ENCODE measurements around the gene LASP1NB.
"Not testable (repeated sequence)": the region's sequence is repeated elsewhere in the genome, so short reads cannot be mapped to it uniquely, and the experiment has no call there.

The LASP1NB gene

GRCh38 chr17:38918916-38919315 is 6.5 kb upstream of the LASP1NB start:
- DNase-seq, result no peak

- no peak for DNase-seq
Measured at GRCh38 chr17:38919316-38920078, 5.9 kb upstream of the LASP1NB start.

DNA sequence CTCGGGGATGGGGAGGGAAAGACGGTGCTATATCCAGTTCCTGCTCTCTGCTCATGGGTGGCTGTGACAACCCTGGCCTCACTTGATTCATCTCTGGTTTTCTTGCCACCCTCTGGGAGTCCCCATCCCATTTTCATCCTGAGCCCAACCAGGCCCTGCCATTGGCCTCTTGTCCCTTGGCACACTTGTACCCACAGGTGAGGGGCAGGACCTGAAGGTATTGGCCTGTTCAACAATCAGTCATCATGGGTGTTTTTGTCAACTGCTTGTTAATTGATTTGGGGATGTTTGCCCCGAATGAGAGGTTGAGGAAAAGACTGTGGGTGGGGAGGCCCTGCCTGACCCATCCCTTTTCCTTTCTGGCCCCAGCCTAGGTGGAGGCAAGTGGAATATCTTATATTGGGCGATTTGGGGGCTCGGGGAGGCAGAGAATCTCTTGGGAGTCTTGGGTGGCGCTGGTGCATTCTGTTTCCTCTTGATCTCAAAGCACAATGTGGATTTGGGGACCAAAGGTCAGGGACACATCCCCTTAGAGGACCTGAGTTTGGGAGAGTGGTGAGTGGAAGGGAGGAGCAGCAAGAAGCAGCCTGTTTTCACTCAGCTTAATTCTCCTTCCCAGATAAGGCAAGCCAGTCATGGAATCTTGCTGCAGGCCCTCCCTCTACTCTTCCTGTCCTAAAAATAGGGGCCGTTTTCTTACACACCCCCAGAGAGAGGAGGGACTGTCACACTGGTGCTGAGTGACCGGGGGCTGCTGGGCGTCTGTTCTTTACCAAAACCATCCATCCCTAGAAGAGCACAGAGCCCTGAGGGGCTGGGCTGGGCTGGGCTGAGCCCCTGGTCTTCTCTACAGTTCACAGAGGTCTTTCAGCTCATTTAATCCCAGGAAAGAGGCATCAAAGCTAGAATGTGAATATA is 4.8 kb upstream of the LASP1NB start:
- DNase-seq, result no peak

- no peak for DNase-seq
Measured at GRCh38 chr17:38921756-38922411, 3.5 kb upstream of the LASP1NB start.

- no peak for DNase-seq
Measured at GRCh38 chr17:38922538-38923297, 2.7 kb upstream of the LASP1NB start.

GRCh38 chr17:38926293-38927070 is 1.1 kb downstream of the LASP1NB start:
- DNase-seq, result no peak

DNA sequence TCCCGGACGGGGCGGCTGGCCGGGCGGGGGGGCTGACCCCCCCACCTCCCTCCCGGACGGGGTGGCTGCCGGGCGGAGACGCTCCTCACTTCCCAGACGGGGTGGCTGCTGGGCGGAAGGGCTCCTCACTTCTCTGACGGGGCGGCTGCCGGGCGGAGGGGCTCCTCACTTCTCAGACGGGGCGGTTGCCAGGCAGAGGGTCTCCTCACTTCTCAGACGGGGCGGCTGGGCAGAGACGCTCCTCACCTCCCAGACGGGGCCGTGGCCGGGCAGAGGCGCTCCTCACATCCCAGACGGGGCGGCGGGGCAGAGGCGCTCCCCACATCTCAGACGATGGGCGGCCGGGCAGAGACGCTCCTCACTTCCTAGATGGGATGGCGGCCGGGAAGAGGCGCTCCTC is 5.4 kb downstream of the LASP1NB start:
- not testable (repeated sequence) for DNase-seq

GRCh38 chr17:38933962-38934361 is 8.5 kb downstream of the LASP1NB start:
- not testable (repeated sequence) for DNase-seq

- no peak for DNase-seq
Measured at GRCh38 chr17:38939987-38940386, 14.6 kb downstream of the LASP1NB start.

DNA sequence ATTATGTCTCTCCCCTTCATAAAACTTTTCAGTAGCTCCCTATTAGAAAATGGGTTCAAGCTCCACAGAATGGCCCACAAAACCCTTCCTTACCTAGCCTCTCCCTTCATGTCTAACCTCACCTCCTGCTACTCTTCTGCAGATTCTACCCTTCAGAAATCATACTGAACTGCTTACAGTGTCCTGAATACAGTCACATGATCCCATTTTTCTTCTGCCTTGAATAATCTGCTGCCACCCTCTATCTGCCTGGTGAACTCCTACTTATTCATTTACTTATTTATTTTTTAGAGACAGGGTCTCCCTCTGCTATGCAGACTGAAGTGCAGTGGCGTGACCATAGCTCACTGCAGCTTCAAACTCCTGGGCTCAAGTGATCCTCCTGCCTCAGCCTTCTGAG is 15.0 kb downstream of the LASP1NB start:
- DNase-seq, result no peak

DNA sequence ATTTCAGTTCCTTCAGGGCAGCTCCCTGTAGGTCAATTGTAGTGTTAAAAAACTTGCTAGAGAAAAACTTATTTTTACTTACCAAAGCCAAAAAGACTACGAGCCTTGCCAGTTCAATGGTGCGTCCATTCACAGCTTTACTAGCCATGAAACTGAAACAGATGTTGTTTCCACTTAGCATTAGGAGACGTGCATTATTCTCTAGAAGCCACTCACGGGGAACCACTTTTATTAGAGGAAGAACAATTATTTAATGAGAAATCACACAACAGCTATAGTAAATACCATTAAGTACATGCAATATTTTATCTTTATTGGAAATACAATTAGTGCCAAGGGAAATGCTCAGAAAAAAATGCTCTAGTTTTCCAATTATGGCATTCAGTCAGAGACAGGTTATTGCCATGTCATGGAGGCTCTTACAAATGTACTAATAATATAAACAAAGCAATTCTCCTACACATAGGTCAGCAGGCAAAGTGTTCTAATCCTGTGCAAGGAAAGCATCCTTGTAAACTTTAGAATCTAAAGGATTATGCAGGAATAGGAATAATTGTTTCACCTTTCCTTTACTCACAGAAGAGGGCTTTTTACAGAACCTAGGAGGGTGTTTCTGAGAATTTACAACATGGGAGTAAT is 17.4 kb downstream of the LASP1NB start:
- DNase-seq, result no peak

GRCh38 chr17:38943607-38944006 is 18.2 kb downstream of the LASP1NB start:
- no peak for DNase-seq

- no peak for DNase-seq
Measured at GRCh38 chr17:38947189-38947588, 21.8 kb downstream of the LASP1NB start.

GRCh38 chr17:38953800-38954199 is 28.4 kb downstream of the LASP1NB start:
- DNase-seq, result not testable (repeated sequence)

DNA sequence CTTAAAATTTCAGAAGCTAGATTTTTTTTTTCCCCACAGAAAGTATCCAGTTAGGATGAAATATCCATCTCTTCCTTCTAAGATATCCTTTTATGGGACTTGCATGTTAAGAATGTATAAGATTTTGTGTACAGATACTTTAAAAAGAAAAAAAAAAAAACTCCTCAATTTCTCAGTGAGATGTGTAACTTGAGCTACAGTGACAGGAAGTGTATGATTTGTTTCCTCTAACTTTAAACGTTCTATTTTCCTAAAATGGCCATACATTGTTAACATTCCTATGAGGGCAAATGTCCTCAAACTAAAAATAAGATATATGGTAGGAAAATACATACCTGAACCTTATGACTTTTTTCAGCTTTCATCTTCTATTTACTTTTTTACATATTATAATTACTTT is 32.9 kb downstream of the LASP1NB start:
- no peak for DNase-seq

GRCh38 chr17:38958756-38959155 is 33.3 kb downstream of the LASP1NB start:
- DNase-seq, result no peak

GRCh38 chr17:38959508-38959907 is 34.1 kb downstream of the LASP1NB start:
- DNase-seq, result no peak

GRCh38 chr17:38960402-38960801 is 35.0 kb downstream of the LASP1NB start:
- DNase-seq, result no peak

DNA sequence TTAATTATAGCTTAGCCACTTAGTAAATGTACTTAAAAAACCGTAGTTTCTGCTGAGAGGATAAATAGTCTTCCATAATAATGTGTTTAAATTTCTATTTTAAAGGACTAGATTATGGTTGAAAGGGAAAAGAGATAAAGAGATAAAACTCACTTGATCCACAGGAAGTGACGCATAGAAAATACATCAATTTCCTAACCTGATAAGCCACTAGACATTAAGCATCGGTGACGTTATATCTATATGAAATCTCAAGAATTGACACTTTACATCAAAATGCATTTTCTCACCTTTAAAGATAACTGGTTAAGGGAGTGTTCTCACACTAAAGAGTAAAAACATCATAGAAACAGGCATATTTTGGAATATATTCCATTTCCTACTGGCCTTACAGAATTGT is 36.0 kb downstream of the LASP1NB start:
- no peak for DNase-seq

- peak; percentile 75 for DNase-seq
Measured at GRCh38 chr17:38967290-38967738, 41.9 kb downstream of the LASP1NB start, which contains the start of gene FBXO47. Gene FBXO47, minus strand, starts transcription at chr17:38967403. Its CDS starts 4,378 bp downstream, at chr17:38963025.

GRCh38 chr17:38969281-38969680 is 43.9 kb downstream of the LASP1NB start:
- no peak for DNase-seq

All from activated T-cell treated with anti-CD3 and anti-CD28 coated beads for 4 hours (primary cell).